ENCODE results near the gene MYL5. TPM values are rescaled to one million over a fixed set of nuclear protein-coding genes. Genes with fewer than 3 reads are reported as not detected.

MYL5 gene
- total and polyA plus RNA-seq, 2 of the 13 experiments (the other 11 are each of a cell fraction or from before 2014, with no cell fraction given) = 6.5 to 16.0 TPM

DNA sequence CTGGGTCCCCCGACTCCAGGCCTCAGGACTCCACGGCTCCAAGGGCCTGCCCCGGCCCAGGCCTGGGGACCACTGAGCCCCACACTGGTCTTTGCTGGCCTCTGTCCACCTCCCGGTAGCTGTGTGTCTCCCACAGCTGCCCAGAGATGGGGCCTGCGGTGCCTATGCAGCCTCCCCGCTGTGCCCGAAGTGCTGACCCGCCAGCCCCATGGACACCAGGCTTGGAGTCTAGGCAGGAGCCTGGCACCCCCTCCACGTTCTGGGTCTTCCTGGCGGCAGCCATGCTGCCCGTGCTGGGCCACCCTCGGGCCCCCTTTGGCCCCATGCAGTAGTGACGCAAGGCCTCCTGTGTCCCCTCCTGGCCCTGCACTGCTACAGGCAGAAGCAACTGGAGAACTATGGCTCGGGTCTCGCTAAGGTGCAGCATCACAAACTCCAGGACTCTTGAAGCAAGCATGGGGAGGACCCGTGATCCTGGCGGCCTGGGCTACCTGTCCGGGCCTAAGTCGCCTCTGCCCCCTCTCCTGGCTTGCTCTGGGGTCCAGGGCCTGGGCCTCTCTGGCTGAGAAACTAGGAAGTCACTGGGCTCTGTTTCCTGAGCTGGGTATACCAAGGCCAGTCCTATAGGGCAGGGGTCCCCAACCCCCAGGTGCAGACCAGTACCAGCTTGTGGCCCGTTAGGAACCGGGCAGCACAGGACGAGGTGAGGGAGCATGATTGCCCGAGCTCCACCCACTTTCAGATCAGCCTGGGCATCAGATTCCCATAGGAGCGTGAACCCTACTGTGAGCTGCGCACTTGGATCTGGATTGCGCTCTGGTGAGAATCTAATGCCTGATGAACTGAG lies 917 bp downstream of the MYL5 start:
- Histone ChIP-seq H3K4me1 (ENCODE audit: insufficient read depth, low read length) (peaks cover 70% of the 10 kb centered on the region), H3K79me2 (ENCODE audit: insufficient read depth, low read length) (peaks cover 16% of the 10 kb centered on the region), H3K9ac (ENCODE audit: insufficient read depth, low read depth, low read length) (peak overlapping the region; percentile 95), H3K27ac (ENCODE audit: extremely low read length, insufficient read depth, low read length) (peak overlapping the region; percentile 73), H3K36me3 (replicated peaks in 1 of 2; ENCODE audit: control insufficient read depth in 1 of 2, insufficient read depth in 2 of 2, low read length in 2 of 2) (peaks cover 3 to 12% of the 10 kb centered on the region in 2 experiments; a peak in 4 of 5 replicates), H2AFZ (ENCODE audit: low read length) (no peak overlapping the region), H3K4me3 (replicated peaks in 1 of 3; ENCODE audit: insufficient read depth in 1 of 3, low read depth in 2 of 3, low read length in 3 of 3) (peak overlapping the region; percentile 67 to 90 (median 83)), H3K9me3 (ENCODE audit: low read length) (no peaks in the 10 kb centered on the region), H3K27me3 (ENCODE audit: control insufficient read depth in 1 of 2, insufficient read depth in 2 of 2, low read length in 2 of 2) (no peaks in the 10 kb centered on the region), H3K4me2 (ENCODE audit: low read depth, low read length) (peak overlapping the region; percentile 72), H4K20me1 (ENCODE audit: insufficient read depth, low read length) (no peaks in the 10 kb centered on the region; the same call in 1 of the 2 replicates)
- in situ Hi-C loops (cut with HindIII; ENCODE audit: extremely low pct_ligation_motif_present, low pct_unique_long_range_greater_than_20kb) (no loop called here), intact Hi-C loops (cut with micrococcal nuclease; ENCODE audit: unreplicated experiment) (loop anchor here (2.0 to 10.0 kb wide), 2 partner anchors 200 to 416 kb away; no protein-coding TSS in a partner anchor)
- POLR2A ChIA-PET = interaction anchor here (1.1 to 1.7 kb wide), 4 partner anchors 12 to 318 kb away, joined by 3 to 14 read pairs (median 6); partner anchors contain the start of gene SLC26A1
- BruUV-seq (replicated peaks) = no TSS peak
- peak; percentile 29 for ATAC-seq
- FAIRE-seq = no peak
- CTCF ChIA-PET (ENCODE audit: low intra/inter-chr PET ratio, low total read pairs) = no interaction called here
- WGBS (ENCODE audit: low lambda C conversion rate) = 0% methylated on average over 1 of the region's 26 CpGs
- DNase-seq (ENCODE audit: low spot score) = no peak
- peak; percentile 8; the same call in 1 of the 2 replicates for TF ChIP-seq ZNF746 (CRISPR knock-in tag; IDR thresholded peaks at IDR 0.05)
- 0 out of 2 replicates have a peak, but pooled peaks have one; percentile 36 for TF ChIP-seq ZC3H4 (CRISPR knock-in tag; IDR thresholded peaks at IDR 0.05; ENCODE audit: borderline replicate concordance)
- peak; percentile 74 for TF ChIP-seq AGO2 (optimal IDR thresholded peaks at IDR 0.05; ENCODE audit: low read depth, low read length)
- 0 out of 2 replicates have a peak, but pooled peaks have one; percentile 18 for TF ChIP-seq ZNF20 (CRISPR knock-in tag; IDR thresholded peaks at IDR 0.05)
- TF ChIP-seq NCOA2 (CRISPR knock-in tag; IDR thresholded peaks at IDR 0.05) = no peak; the same call in 1 of the 2 replicates
- TF ChIP-seq, protein P1, sequence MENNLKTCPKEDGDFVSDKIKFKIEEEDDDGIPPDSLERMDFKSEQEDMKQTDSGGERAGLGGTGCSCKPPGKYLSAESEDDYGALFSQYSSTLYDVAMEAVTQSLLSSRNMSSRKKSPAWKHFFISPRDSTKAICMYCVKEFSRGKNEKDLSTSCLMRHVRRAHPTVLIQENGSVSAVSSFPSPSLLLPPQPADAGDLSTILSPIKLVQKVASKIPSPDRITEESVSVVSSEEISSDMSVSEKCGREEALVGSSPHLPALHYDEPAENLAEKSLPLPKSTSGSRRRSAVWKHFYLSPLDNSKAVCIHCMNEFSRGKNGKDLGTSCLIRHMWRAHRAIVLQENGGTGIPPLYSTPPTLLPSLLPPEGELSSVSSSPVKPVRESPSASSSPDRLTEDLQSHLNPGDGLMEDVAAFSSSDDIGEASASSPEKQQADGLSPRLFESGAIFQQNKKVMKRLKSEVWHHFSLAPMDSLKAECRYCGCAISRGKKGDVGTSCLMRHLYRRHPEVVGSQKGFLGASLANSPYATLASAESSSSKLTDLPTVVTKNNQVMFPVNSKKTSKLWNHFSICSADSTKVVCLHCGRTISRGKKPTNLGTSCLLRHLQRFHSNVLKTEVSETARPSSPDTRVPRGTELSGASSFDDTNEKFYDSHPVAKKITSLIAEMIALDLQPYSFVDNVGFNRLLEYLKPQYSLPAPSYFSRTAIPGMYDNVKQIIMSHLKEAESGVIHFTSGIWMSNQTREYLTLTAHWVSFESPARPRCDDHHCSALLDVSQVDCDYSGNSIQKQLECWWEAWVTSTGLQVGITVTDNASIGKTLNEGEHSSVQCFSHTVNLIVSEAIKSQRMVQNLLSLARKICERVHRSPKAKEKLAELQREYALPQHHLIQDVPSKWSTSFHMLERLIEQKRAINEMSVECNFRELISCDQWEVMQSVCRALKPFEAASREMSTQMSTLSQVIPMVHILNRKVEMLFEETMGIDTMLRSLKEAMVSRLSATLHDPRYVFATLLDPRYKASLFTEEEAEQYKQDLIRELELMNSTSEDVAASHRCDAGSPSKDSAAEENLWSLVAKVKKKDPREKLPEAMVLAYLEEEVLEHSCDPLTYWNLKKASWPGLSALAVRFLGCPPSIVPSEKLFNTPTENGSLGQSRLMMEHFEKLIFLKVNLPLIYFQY (CRISPR knock-in tag; IDR thresholded peaks at IDR 0.05; ENCODE audit: borderline replicate concordance) = no peak
- no peak for TF ChIP-seq CENPT (CRISPR knock-in tag; IDR thresholded peaks at IDR 0.05; ENCODE audit: low read depth)
- no peak for TF ChIP-seq YEATS4 (CRISPR knock-in tag; IDR thresholded peaks at IDR 0.05; ENCODE audit: borderline replicate concordance)
- TF ChIP-seq, protein P2, sequence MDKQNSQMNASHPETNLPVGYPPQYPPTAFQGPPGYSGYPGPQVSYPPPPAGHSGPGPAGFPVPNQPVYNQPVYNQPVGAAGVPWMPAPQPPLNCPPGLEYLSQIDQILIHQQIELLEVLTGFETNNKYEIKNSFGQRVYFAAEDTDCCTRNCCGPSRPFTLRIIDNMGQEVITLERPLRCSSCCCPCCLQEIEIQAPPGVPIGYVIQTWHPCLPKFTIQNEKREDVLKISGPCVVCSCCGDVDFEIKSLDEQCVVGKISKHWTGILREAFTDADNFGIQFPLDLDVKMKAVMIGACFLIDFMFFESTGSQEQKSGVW (CRISPR knock-in tag; IDR thresholded peaks at IDR 0.05; ENCODE audit: borderline replicate concordance) = no peak
- TF ChIP-seq, protein P3, sequence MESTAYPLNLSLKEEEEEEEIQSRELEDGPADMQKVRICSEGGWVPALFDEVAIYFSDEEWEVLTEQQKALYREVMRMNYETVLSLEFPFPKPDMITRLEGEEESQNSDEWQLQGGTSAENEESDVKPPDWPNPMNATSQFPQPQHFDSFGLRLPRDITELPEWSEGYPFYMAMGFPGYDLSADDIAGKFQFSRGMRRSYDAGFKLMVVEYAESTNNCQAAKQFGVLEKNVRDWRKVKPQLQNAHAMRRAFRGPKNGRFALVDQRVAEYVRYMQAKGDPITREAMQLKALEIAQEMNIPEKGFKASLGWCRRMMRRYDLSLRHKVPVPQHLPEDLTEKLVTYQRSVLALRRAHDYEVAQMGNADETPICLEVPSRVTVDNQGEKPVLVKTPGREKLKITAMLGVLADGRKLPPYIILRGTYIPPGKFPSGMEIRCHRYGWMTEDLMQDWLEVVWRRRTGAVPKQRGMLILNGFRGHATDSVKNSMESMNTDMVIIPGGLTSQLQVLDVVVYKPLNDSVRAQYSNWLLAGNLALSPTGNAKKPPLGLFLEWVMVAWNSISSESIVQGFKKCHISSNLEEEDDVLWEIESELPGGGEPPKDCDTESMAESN (CRISPR knock-in tag; conservative IDR thresholded peaks at IDR 0.05) = peak; percentile 39; the same call in 1 of the 2 replicates
- TF ChIP-seq, protein P4, sequence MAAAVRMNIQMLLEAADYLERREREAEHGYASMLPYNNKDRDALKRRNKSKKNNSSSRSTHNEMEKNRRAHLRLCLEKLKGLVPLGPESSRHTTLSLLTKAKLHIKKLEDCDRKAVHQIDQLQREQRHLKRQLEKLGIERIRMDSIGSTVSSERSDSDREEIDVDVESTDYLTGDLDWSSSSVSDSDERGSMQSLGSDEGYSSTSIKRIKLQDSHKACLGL (CRISPR knock-in tag; IDR thresholded peaks at IDR 0.05) = 0 out of 2 replicates have a peak, but pooled peaks have one; percentile 17
- no peak for TF ChIP-seq ZNF441 (CRISPR knock-in tag; IDR thresholded peaks at IDR 0.05; ENCODE audit: borderline replicate concordance)
- TF ChIP-seq, protein P5, sequence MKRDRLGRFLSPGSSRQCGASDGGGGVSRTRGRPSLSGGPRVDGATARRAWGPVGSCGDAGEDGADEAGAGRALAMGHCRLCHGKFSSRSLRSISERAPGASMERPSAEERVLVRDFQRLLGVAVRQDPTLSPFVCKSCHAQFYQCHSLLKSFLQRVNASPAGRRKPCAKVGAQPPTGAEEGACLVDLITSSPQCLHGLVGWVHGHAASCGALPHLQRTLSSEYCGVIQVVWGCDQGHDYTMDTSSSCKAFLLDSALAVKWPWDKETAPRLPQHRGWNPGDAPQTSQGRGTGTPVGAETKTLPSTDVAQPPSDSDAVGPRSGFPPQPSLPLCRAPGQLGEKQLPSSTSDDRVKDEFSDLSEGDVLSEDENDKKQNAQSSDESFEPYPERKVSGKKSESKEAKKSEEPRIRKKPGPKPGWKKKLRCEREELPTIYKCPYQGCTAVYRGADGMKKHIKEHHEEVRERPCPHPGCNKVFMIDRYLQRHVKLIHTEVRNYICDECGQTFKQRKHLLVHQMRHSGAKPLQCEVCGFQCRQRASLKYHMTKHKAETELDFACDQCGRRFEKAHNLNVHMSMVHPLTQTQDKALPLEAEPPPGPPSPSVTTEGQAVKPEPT (CRISPR knock-in tag; IDR thresholded peaks at IDR 0.05; ENCODE audit: low read depth) = no peak
